Panc1 (cell line): ENCODE results near the gene JAZF1. TPM values are rescaled to one million over a fixed set of nuclear protein-coding genes. Genes with fewer than 3 reads are reported as not detected.

Experiments used
- ATAC-seq: fragments of 200-7000 bp; cut with Tn5 transposase; 2 replicates; pipeline ENCODE4 v1.9.1; 2020; ENCODE audit warnings: mild to moderate bottlenecking, moderate library complexity
- BruUV-seq: library from RNA; stranded (reverse); fragments of 400-500 nt; replicated peaks from 2 replicates; lab custom pipeline; 2021; lab: Mats Ljungman, UMichigan
- CTCF ChIA-PET: fragments of 300-600 bp; sonication (Branson Sonifier 250); formaldehyde crosslinking; loops from one replicate; lab custom pipeline; 2022; ENCODE audit warnings: antibody characterized with exemption; lab: Charles Lee
- POLR2A ChIA-PET: fragments of 300-600 bp; sonication (Branson Sonifier 250); formaldehyde crosslinking; loops from one replicate; lab custom pipeline; 2022; ENCODE audit warnings: antibody characterized with exemption; lab: Charles Lee
- DNase-seq: peaks from one replicate; pipeline ENCODE4 v3.0.0-alpha.2; 2010; ENCODE audit warnings: low read depth, low spot score
- H3K27ac ChIP-seq: 2 replicates; pipeline ENCODE4 v1.5.1; 2011; ENCODE audit warnings: mild to moderate bottlenecking, low read length, inconsistent platforms
- H3K27me3 ChIP-seq: fragments of 200-500 bp; sonication (Bioruptor generic); 2 replicates; pipeline ENCODE4 v1.6.0; 2014; ENCODE audit warnings: low read length, inconsistent platforms; ENCODE audit not compliant: control insufficient read depth, insufficient read depth
- H3K36me3 ChIP-seq: fragments of 200-500 bp; sonication (Bioruptor generic); 2 replicates; pipeline ENCODE4 v1.5.1; 2014; ENCODE audit warnings: inconsistent platforms, mild to moderate bottlenecking, low read length, moderate library complexity; ENCODE audit not compliant: control insufficient read depth, insufficient read depth
- H3K4me1 ChIP-seq: 2 replicates; pipeline ENCODE4 v1.5.1; 2011; ENCODE audit warnings: inconsistent platforms, mild to moderate bottlenecking, low read length, moderate library complexity; ENCODE audit not compliant: control insufficient read depth, insufficient read depth
- H3K4me3 ChIP-seq, 2 experiments: 2 replicates each; pipeline ENCODE4 v1.5.1; 2011 to 2012; ENCODE audit warnings: low read depth in 2 of 2, low read length in 2 of 2, mild to moderate bottlenecking in 2 of 2, inconsistent platforms in 1 of 2, moderate library complexity in 1 of 2
- H3K9me3 ChIP-seq: fragments of 200-500 bp; sonication (Bioruptor generic); 2 replicates; pipeline ENCODE4 v1.5.1; 2014; ENCODE audit warnings: low read depth, mild to moderate bottlenecking, inconsistent platforms, low read length, moderate library complexity; ENCODE audit not compliant: control insufficient read depth, insufficient read depth
- POLR2AphosphoS5 ChIP-seq: IDR thresholded peaks from 2 replicates; pipeline ENCODE4 v1.6.1; 2012; ENCODE audit warnings: mild to moderate bottlenecking, low read depth, low read length, moderate library complexity
- SIN3A ChIP-seq: IDR thresholded peaks from 2 replicates; pipeline ENCODE4 v1.6.1; 2012; ENCODE audit warnings: low read depth, mild to moderate bottlenecking, low read length, moderate library complexity, borderline replicate concordance; ENCODE audit not compliant: insufficient read depth
- TCF7L2 ChIP-seq: IDR thresholded peaks from 2 replicates; pipeline ENCODE4 v1.6.1; 2011; ENCODE audit warnings: mild to moderate bottlenecking, low read depth, low read length, inconsistent platforms
- in situ Hi-C: cut with HindIII; loops from 2 replicates; pipeline ENCODE4 v1.10.0; 2016; ENCODE audit warnings: low sequenced_read_pairs, low pct_unique_long_range_greater_than_20kb
- intact Hi-C: fragments of 100-400 bp; cut with micrococcal nuclease; formaldehyde crosslinking; loops from one replicate; pipeline ENCODE4 v1.10.0; 2022; ENCODE audit not compliant: unreplicated experiment
- total RNA-seq: library from RNA; stranded (reverse); gene quantifications from one replicate; pipeline ENCODE4 v1.2.1, GENCODE V29; 2021; ENCODE audit not compliant: unreplicated experiment
- TF ChIP-seq, protein P1 (sequence below): fragments of 450-650 bp; IDR thresholded peaks from 2 replicates; pipeline ENCODE4 v1.5.1; 2017; ENCODE audit warnings: mild to moderate bottlenecking
- TF ChIP-seq, protein P2 (sequence below), 2 experiments: IDR thresholded peaks; 2 replicates each; pipeline ENCODE4 v1.6.1; 2011 to 2012; ENCODE audit warnings: low read depth in 2 of 2, control low read depth in 1 of 2, low read length in 1 of 2, mild to moderate bottlenecking in 1 of 2, moderate library complexity in 1 of 2; ENCODE audit not compliant: insufficient read depth in 1 of 2

The JAZF1 gene
- total RNA-seq, 1 experiment from 2014 or later = 8.8 TPM

DNA sequence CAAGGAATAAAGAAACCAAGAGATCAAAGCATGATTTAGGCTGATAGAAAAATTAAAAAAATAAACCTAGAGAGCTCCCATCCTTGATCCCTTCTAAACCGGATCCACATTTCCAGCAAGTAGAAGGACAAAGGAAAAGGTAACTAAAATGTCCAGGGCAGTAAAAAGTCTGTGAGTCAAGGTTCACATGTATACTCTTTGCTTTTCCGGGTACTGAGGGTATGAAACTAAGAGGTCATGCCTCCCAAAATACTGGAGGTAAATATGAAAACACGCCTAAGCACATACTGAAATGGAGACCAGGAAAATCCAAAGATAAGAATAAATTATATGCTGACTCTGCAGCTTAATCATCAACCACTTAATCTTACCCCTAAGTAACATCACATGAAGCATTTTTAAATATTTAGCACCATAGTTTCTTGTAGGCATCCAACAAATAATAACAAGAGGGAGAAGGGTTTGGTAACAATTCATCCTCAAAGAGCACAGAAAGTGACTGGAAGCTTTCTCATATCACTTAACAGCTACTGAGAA, 35.4 kb downstream of the JAZF1 start:
- TF ChIP-seq, protein P1, sequence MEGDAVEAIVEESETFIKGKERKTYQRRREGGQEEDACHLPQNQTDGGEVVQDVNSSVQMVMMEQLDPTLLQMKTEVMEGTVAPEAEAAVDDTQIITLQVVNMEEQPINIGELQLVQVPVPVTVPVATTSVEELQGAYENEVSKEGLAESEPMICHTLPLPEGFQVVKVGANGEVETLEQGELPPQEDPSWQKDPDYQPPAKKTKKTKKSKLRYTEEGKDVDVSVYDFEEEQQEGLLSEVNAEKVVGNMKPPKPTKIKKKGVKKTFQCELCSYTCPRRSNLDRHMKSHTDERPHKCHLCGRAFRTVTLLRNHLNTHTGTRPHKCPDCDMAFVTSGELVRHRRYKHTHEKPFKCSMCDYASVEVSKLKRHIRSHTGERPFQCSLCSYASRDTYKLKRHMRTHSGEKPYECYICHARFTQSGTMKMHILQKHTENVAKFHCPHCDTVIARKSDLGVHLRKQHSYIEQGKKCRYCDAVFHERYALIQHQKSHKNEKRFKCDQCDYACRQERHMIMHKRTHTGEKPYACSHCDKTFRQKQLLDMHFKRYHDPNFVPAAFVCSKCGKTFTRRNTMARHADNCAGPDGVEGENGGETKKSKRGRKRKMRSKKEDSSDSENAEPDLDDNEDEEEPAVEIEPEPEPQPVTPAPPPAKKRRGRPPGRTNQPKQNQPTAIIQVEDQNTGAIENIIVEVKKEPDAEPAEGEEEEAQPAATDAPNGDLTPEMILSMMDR = no peak
- TF ChIP-seq POLR2AphosphoS5 (no peak), TCF7L2 (no peak), SIN3A (no peak)
- TF ChIP-seq, protein P2, sequence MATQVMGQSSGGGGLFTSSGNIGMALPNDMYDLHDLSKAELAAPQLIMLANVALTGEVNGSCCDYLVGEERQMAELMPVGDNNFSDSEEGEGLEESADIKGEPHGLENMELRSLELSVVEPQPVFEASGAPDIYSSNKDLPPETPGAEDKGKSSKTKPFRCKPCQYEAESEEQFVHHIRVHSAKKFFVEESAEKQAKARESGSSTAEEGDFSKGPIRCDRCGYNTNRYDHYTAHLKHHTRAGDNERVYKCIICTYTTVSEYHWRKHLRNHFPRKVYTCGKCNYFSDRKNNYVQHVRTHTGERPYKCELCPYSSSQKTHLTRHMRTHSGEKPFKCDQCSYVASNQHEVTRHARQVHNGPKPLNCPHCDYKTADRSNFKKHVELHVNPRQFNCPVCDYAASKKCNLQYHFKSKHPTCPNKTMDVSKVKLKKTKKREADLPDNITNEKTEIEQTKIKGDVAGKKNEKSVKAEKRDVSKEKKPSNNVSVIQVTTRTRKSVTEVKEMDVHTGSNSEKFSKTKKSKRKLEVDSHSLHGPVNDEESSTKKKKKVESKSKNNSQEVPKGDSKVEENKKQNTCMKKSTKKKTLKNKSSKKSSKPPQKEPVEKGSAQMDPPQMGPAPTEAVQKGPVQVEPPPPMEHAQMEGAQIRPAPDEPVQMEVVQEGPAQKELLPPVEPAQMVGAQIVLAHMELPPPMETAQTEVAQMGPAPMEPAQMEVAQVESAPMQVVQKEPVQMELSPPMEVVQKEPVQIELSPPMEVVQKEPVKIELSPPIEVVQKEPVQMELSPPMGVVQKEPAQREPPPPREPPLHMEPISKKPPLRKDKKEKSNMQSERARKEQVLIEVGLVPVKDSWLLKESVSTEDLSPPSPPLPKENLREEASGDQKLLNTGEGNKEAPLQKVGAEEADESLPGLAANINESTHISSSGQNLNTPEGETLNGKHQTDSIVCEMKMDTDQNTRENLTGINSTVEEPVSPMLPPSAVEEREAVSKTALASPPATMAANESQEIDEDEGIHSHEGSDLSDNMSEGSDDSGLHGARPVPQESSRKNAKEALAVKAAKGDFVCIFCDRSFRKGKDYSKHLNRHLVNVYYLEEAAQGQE (IDR thresholded peaks at IDR 0.05; ENCODE audit: insufficient read depth in 1 of 2, low read depth in 2 of 2, low read length in 1 of 2) = no peak
- DNase-seq = no peak
- ATAC-seq = no peak
- CTCF ChIA-PET = no interaction called here
- in situ Hi-C loops (no loop called here), intact Hi-C loops (no loop called here)
- Histone ChIP-seq H3K27ac (no peak overlapping the region), H3K9me3 (no peaks in the 10 kb centered on the region), H3K4me3 (no peak overlapping the region), H3K4me1 (peaks cover 12% of the 10 kb centered on the region), H3K36me3 (no peaks in the 10 kb centered on the region), H3K27me3 (no peaks in the 10 kb centered on the region)
- POLR2A ChIA-PET = no interaction called here
- BruUV-seq = no TSS peak

DNA sequence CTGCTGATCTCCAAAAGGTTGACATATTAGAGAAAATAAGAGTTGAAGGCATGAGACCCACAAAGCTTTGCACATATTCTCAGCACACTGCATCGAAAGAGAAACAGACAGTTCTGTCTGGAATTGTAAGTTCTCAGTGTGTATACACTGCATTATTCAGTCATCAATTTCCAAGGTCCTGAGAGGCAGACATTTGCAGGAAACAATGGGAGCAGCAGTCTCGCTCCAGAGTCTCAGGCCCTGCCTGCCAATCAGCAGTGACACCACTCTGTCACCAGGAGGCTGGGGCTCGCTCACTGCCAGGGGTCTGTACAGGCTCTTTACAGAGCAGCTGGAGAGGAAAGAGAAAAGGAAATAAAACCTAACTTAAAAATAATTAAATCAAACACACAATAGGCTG, 36.3 kb downstream of the JAZF1 start:
- Histone ChIP-seq H3K27ac (no peak overlapping the region), H3K4me1 (peaks cover 4% of the 10 kb centered on the region), H3K27me3 (no peaks in the 10 kb centered on the region), H3K9me3 (no peaks in the 10 kb centered on the region), H3K4me3 (no peak overlapping the region), H3K36me3 (no peaks in the 10 kb centered on the region)
- ChIA-PET POLR2A (no interaction called here), CTCF (no interaction called here)
- no peak for DNase-seq
- no TSS peak for BruUV-seq
- no peak for ATAC-seq
- intact Hi-C loops = no loop called here
- in situ Hi-C loops = no loop called here
- TF ChIP-seq, protein P2 (IDR thresholded peaks at IDR 0.05; ENCODE audit: insufficient read depth in 1 of 2, low read depth in 2 of 2, low read length in 1 of 2) = no peak
- TF ChIP-seq, protein P1 = no peak
- TF ChIP-seq POLR2AphosphoS5 = no peak
- no peak for TF ChIP-seq SIN3A
- TF ChIP-seq TCF7L2 = no peak
